HepG2 (cell line): ENCODE measurements around the gene SLC1A3. TPM values are rescaled to one million over a fixed set of nuclear protein-coding genes. Genes with fewer than 3 reads are reported as not detected.

ENCODE experiments used
- ATAC-seq: fragments of 200-7000 bp; cut with Tn5 transposase; 3 replicates; pipeline ENCODE4 v1.9.1; 2020; ENCODE audit warnings: mild to moderate bottlenecking, moderate library complexity
- BruUV-seq: library from RNA; stranded (reverse); fragments of 400-500 nt; replicated peaks from 2 replicates; lab custom pipeline; 2021; lab: Mats Ljungman, UMichigan
- CTCF ChIA-PET: fragments of 300-600 bp; formaldehyde crosslinking; extraction: SDS; loops from one replicate; lab custom pipeline; 2021; ENCODE audit warnings: low total read pairs, inconsistent platforms, low intra/inter-chr PET ratio; lab: Yijun Ruan, JAX
- POLR2A ChIA-PET: fragments of 350-600 bp; sonication (Branson Sonifier 250); formaldehyde crosslinking; loops from one replicate; lab custom pipeline; 2020; ENCODE audit warnings: antibody characterized with exemption, inconsistent platforms; lab: Yijun Ruan, JAX
- DNase-seq: peaks from one replicate; pipeline ENCODE4 v3.0.0-alpha.2; 2015; ENCODE audit warnings: low spot score
- FAIRE-seq: peaks from 3 replicates; lab custom pipeline; 2011; peaks lifted over from hg19 to GRCh38; lab: Jason Lieb, UNC
- H2AFZ ChIP-seq: one replicate; pipeline ENCODE4 v1.6.1; 2011; ENCODE audit warnings: low read length, inconsistent platforms
- H3K27ac ChIP-seq: fragments of 300-600 bp; 3 replicates; pipeline ENCODE4 v1.8.0; 2011; ENCODE audit warnings: mixed run types, mild to moderate bottlenecking, mixed read lengths, low read length, inconsistent platforms; ENCODE audit not compliant: insufficient read depth; ENCODE audit errors: extremely low read length
- H3K27me3 ChIP-seq, 2 experiments: fragments of 200-600 bp in 1 of 2; 2 replicates in 1 of 2; 3 replicates in 1 of 2; pipeline versions ENCODE4 v1.6.0 to v1.8.0; 2011; ENCODE audit warnings: low read length in 2 of 2, mild to moderate bottlenecking in 2 of 2, moderate library complexity in 2 of 2, inconsistent platforms in 1 of 2; ENCODE audit not compliant: insufficient read depth in 2 of 2, control insufficient read depth in 1 of 2
- H3K36me3 ChIP-seq, 2 experiments: fragments of 200-600 bp in 1 of 2; replicated peaks in 1 of 2; 2 replicates in 1 of 2; 3 replicates in 1 of 2; pipeline versions ENCODE4 v1.5.1 to v1.8.0; 2011; ENCODE audit warnings: low read length in 2 of 2, inconsistent platforms in 1 of 2; ENCODE audit not compliant: insufficient read depth in 2 of 2, control insufficient read depth in 1 of 2
- H3K4me1 ChIP-seq: 2 replicates; pipeline ENCODE4 v1.5.1; 2012; ENCODE audit warnings: low read length, inconsistent platforms; ENCODE audit not compliant: insufficient read depth
- H3K4me2 ChIP-seq: 2 replicates; pipeline ENCODE4 v1.6.0; 2011; ENCODE audit warnings: low read depth, low read length, inconsistent platforms
- H3K4me3 ChIP-seq, 3 experiments: fragments of 200-600 bp in 1 of 3; sonication (generic), shearing (Covaris generic) in 1 of 3; replicated peaks in 1 of 3; 2 replicates each; pipeline ENCODE4 v1.5.1; 2011 to 2016; ENCODE audit warnings: low read length in 3 of 3, inconsistent platforms in 2 of 3, low read depth in 2 of 3, mild to moderate bottlenecking in 2 of 3, control low read depth in 1 of 3, mixed read lengths in 1 of 3; ENCODE audit not compliant: insufficient read depth in 1 of 3
- H3K79me2 ChIP-seq: one replicate; pipeline ENCODE4 v1.6.1; 2011; ENCODE audit warnings: low read length, inconsistent platforms; ENCODE audit not compliant: insufficient read depth
- H3K9ac ChIP-seq: 2 replicates; pipeline ENCODE4 v1.6.0; 2011; ENCODE audit warnings: mild to moderate bottlenecking, low read depth, low read length, inconsistent platforms; ENCODE audit not compliant: insufficient read depth
- H3K9me3 ChIP-seq: 2 replicates; pipeline ENCODE4 v1.5.1; 2012; ENCODE audit warnings: mild to moderate bottlenecking, low read length
- H4K20me1 ChIP-seq: 2 replicates; pipeline ENCODE4 v1.6.0; 2011; ENCODE audit warnings: inconsistent platforms, mild to moderate bottlenecking, low read length, moderate library complexity; ENCODE audit not compliant: insufficient read depth
- CBX2 ChIP-seq, 2 experiments: fragments of 200-600 bp in 1 of 2; sonication (generic); formaldehyde crosslinking in 1 of 2; IDR thresholded peaks; 2 replicates each; pipeline versions ENCODE4 v1.7.0 to v1.8.1; 2018 to 2022; ENCODE audit warnings: low read depth in 2 of 2, low read length in 1 of 2, mild to moderate bottlenecking in 1 of 2, missing genetic modification reagents in 1 of 2
- CTCF ChIP-seq: sonication (generic); formaldehyde crosslinking; IDR thresholded peaks from 2 replicates; pipeline ENCODE4 v1.5.0; 2020; ENCODE audit warnings: mild to moderate bottlenecking, missing genetic modification reagents, moderate library complexity
- GZF1 ChIP-seq: sonication (generic); formaldehyde crosslinking; IDR thresholded peaks from 2 replicates; pipeline ENCODE4 v1.5.1; 2020; ENCODE audit warnings: mild to moderate bottlenecking, missing genetic modification reagents
- LBX2 ChIP-seq: sonication (generic); formaldehyde crosslinking; IDR thresholded peaks from 2 replicates; pipeline ENCODE4 v1.5.0; 2020; ENCODE audit warnings: missing genetic modification reagents, mild to moderate bottlenecking, borderline replicate concordance
- SMC3 ChIP-seq: IDR thresholded peaks from 2 replicates; pipeline ENCODE4 v1.6.1; 2011; ENCODE audit warnings: low read length, improper control_type of control experiment
- STAG1 ChIP-seq: sonication (generic); formaldehyde crosslinking; IDR thresholded peaks from 2 replicates; pipeline ENCODE4 v1.4.0; 2020; ENCODE audit warnings: missing genetic modification reagents
- TARDBP ChIP-seq: sonication (generic); formaldehyde crosslinking; IDR thresholded peaks from 2 replicates; pipeline ENCODE4 v1.8.0; 2022; ENCODE audit warnings: mild to moderate bottlenecking, missing genetic modification reagents
- WGBS: methylation state at CpG from one replicate; pipeline ENCODE4 v1.1.6; 2017; ENCODE audit warnings: low lambda C conversion rate; 5-methylcytosine and 5-hydroxymethylcytosine counted together
- in situ Hi-C: cut with HindIII; loops from 2 replicates; pipeline ENCODE4 v1.10.0; 2017; ENCODE audit warnings: low pct_unique_long_range_greater_than_20kb; ENCODE audit not compliant: extremely low pct_ligation_motif_present
- intact Hi-C: fragments of 100-400 bp; cut with micrococcal nuclease; formaldehyde crosslinking; loops from one replicate; pipeline ENCODE4 v1.10.0; 2022; ENCODE audit not compliant: unreplicated experiment
- polyA plus RNA-seq, 8 experiments: library from polyadenylated mRNA; depleted of rRNA in 3 of 8; stranded (reverse) in 7 of 8; unstranded in 1 of 8; fragments of >200 nt; fragmentation: Illumina TruSeq in 4 of 8; extraction: Trizol in 4 of 8; gene quantifications; 2 replicates each; pipeline versions ENCODE4 v1.2.1 to v1.2.3, GENCODE V29; 2011 to 2016; ENCODE audit warnings: low read depth in 4 of 8, missing spikeins in 1 of 8, mixed read lengths in 1 of 8; ENCODE audit not compliant: insufficient read depth in 1 of 8
- total RNA-seq, 5 experiments: library from RNA; depleted of rRNA; stranded (reverse); fragments of >200 nt; fragmentation: Illumina TruSeq; extraction: Trizol; gene quantifications; 2 replicates each; pipeline ENCODE4 v1.2.3, GENCODE V29; 2016; ENCODE audit warnings: low read depth in 1 of 5

Gene SLC1A3
- total and polyA plus RNA-seq, 2 of the 13 experiments (the other 11 are each of a cell fraction or from before 2014, with no cell fraction given) = 0.09 TPM; not detected in 1

- Histone ChIP-seq H3K79me2 (no peaks in the 10 kb centered on the region), H3K4me2 (no peak overlapping the region), H4K20me1 (no peaks in the 10 kb centered on the region), H3K36me3 (no peaks in the 10 kb centered on the region), H3K9ac (no peak overlapping the region)
- in situ Hi-C loops = no loop called here
- DNase-seq (no peak), FAIRE-seq (no peak)
- no peak for TF ChIP-seq GZF1 (CRISPR knock-in tag)
- TF ChIP-seq, all 625 proteins: peak for 0
- ChIA-PET POLR2A (no interaction called here), CTCF (no interaction called here)
- intact Hi-C loops = no loop called here
- no peaks in the 10 kb centered on the region for H3K4me1 ChIP-seq
- no peak overlapping the region for H2AFZ ChIP-seq
- no TSS peak for BruUV-seq
- no peak overlapping the region for H3K4me3 ChIP-seq
- no peak overlapping the region for H3K27ac ChIP-seq
- H3K9me3 ChIP-seq = no peaks in the 10 kb centered on the region
- ATAC-seq = no peak
- no peaks in the 10 kb centered on the region; a peak in 1 of 5 replicates for H3K27me3 ChIP-seq
- 0% methylated on average over 1 of the region's 1 CpG for WGBS
Measured at GRCh38 chr5:36726767-36727166, 120.4 kb downstream of the SLC1A3 start.

GRCh38 chr5:36728697-36729543 lies 122.5 kb downstream of the SLC1A3 start:
- no peaks in the 10 kb centered on the region for H3K79me2 ChIP-seq
- ChIA-PET CTCF (interaction anchor here (1.2 to 1.7 kb wide), 3 partner anchors 25 to 277 kb away, joined by 3 to 6 read pairs (median 6); no protein-coding TSS in a partner anchor), POLR2A (no interaction called here)
- FAIRE-seq (peak; percentile 68), DNase-seq (peak; percentile 65), ATAC-seq (peak; percentile 77)
- no peaks in the 10 kb centered on the region for H3K4me1 ChIP-seq
- no peaks in the 10 kb centered on the region; a peak in 2 of 5 replicates for H3K27me3 ChIP-seq
- H3K9me3 ChIP-seq = no peaks in the 10 kb centered on the region
- intact Hi-C loops = loop anchor here (1.0 kb wide), 1 partner anchor 141 kb away; no protein-coding TSS in a partner anchor
- no peak overlapping the region for H2AFZ ChIP-seq
- H4K20me1 ChIP-seq = no peaks in the 10 kb centered on the region
- 9% methylated on average over 6 of the region's 6 CpGs for WGBS
- no peak overlapping the region for H3K27ac ChIP-seq
- TF ChIP-seq SMC3 (0 out of 2 replicates have a peak, but pooled peaks have one; percentile 20), LBX2 (no peak), CTCF (peak; percentile 64), STAG1 (peak; percentile 48), TARDBP (CRISPR knock-in tag) (no peak), CBX2 (IDR thresholded peaks at IDR 0.05; ENCODE audit: low read depth, low read length) (0 out of 2 replicates have a peak, but pooled peaks have one; percentile 71), CBX2 (CRISPR knock-in tag; IDR thresholded peaks at IDR 0.05; ENCODE audit: low read depth) (no peak)
- no peaks in the 10 kb centered on the region for H3K36me3 ChIP-seq
- no TSS peak for BruUV-seq
- no peak overlapping the region for H3K9ac ChIP-seq
- no peak overlapping the region for H3K4me3 ChIP-seq
- H3K4me2 ChIP-seq = no peak overlapping the region
- in situ Hi-C loops = no loop called here
